ENCODE measurements around the gene FZD2.

DNA sequence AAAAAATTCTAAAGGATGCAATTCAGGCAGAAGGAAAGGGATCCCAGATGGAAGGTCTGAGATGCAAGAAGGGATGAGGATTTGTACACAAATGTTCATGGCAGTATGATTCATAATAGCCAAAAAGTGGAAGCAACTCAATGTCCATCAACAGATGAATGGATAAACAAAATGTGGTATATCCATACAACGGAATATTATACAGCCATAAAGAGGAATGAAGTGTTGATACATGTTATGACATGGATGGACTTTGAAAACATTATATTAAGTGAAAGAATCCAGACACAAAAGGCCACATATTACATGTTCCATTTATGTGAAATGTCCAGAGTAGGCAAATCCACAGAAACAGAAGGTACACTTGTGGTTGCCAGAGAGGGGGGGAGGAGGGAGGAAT, 30.2 kb upstream of the FZD2 start:
- TF ChIP-seq, protein P1, sequence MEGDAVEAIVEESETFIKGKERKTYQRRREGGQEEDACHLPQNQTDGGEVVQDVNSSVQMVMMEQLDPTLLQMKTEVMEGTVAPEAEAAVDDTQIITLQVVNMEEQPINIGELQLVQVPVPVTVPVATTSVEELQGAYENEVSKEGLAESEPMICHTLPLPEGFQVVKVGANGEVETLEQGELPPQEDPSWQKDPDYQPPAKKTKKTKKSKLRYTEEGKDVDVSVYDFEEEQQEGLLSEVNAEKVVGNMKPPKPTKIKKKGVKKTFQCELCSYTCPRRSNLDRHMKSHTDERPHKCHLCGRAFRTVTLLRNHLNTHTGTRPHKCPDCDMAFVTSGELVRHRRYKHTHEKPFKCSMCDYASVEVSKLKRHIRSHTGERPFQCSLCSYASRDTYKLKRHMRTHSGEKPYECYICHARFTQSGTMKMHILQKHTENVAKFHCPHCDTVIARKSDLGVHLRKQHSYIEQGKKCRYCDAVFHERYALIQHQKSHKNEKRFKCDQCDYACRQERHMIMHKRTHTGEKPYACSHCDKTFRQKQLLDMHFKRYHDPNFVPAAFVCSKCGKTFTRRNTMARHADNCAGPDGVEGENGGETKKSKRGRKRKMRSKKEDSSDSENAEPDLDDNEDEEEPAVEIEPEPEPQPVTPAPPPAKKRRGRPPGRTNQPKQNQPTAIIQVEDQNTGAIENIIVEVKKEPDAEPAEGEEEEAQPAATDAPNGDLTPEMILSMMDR (conservative IDR thresholded peaks at IDR 0.05) = no peak
- TF ChIP-seq EZH2 (IDR thresholded peaks at IDR 0.05; ENCODE audit: low read depth) = no peak
